CD4-positive, alpha-beta T cell (primary cell): ENCODE results near the gene LAMA2. TPM values are rescaled to one million over a fixed set of nuclear protein-coding genes. Genes with fewer than 3 reads are reported as not detected.

Experiments
- ATAC-seq: fragments of 200-7000 bp; cut with Tn5 transposase; one replicate; pipeline ENCODE4 v1.10.0; 2022; ENCODE audit warnings: mild to moderate bottlenecking; ENCODE audit not compliant: poor library complexity
- CTCF ChIA-PET: fragments of 350-600 bp; sonication (Branson Sonifier 250); formaldehyde crosslinking; loops from one replicate; lab custom pipeline; 2021; ENCODE audit warnings: antibody characterized with exemption, inconsistent platforms; lab: Charles Lee
- POLR2A ChIA-PET: fragments of 350-600 bp; sonication (Branson Sonifier 250); formaldehyde crosslinking; loops from one replicate; lab custom pipeline; 2021; ENCODE audit warnings: antibody characterized with exemption, inconsistent platforms; lab: Charles Lee
- DNase-seq, 14 experiments: peaks; one replicate each; pipeline ENCODE4 v3.0.0-alpha.2; 2013 to 2020; ENCODE audit warnings: mixed read lengths in 2 of 14
- H3K27ac ChIP-seq, 2 donors: one replicate each; pipeline versions ENCODE4 v1.5.1 to v1.7.0; 2013; ENCODE audit warnings: low read length in 2 of 2, low read depth in 1 of 2, mild to moderate bottlenecking in 1 of 2
- H3K27me3 ChIP-seq, 2 experiments: 1 replicate in 1 of 2; 2 replicates in 1 of 2; pipeline versions ENCODE4 v1.6.1 to v1.7.0; 2013; ENCODE audit warnings: low read length in 2 of 2, control low read depth in 1 of 2, mild to moderate bottlenecking in 1 of 2, moderate library complexity in 1 of 2; ENCODE audit not compliant: insufficient read depth in 2 of 2, control insufficient read depth in 1 of 2
- H3K36me3 ChIP-seq: one replicate; pipeline ENCODE4 v1.6.1; 2013; ENCODE audit warnings: low read length, control low read depth; ENCODE audit not compliant: insufficient read depth
- H3K4me1 ChIP-seq: one replicate; pipeline ENCODE4 v1.6.1; 2013; ENCODE audit warnings: low read length, control low read depth; ENCODE audit not compliant: insufficient read depth
- H3K4me3 ChIP-seq: one replicate; pipeline ENCODE4 v1.5.1; 2013; ENCODE audit warnings: mild to moderate bottlenecking, low read length, moderate library complexity
- H3K9me3 ChIP-seq, 2 experiments: 1 replicate in 1 of 2; 2 replicates in 1 of 2; pipeline versions ENCODE4 v1.6.1 to v1.7.0; 2013; ENCODE audit warnings: low read length in 2 of 2, mild to moderate bottlenecking in 2 of 2, control low read depth in 1 of 2, moderate library complexity in 1 of 2; ENCODE audit not compliant: control insufficient read depth in 1 of 2, insufficient read depth in 1 of 2
- H3K27ac Mint-ChIP-seq: one replicate; pipeline ENCODE4 v1.8.0; 2020; ENCODE audit warnings: mixed read lengths
- H3K27me3 Mint-ChIP-seq: one replicate; pipeline ENCODE4 v1.8.0; 2021; ENCODE audit warnings: mixed read lengths
- H3K36me3 Mint-ChIP-seq: one replicate; pipeline ENCODE4 v1.8.0; 2021; ENCODE audit warnings: low read depth, mixed read lengths
- H3K4me1 Mint-ChIP-seq: one replicate; pipeline ENCODE4 v1.8.0; 2021; ENCODE audit warnings: low read depth, mixed read lengths
- H3K4me3 Mint-ChIP-seq: one replicate; pipeline ENCODE4 v1.8.0; 2020; ENCODE audit warnings: mild to moderate bottlenecking, mixed read lengths
- H3K9me3 Mint-ChIP-seq: one replicate; pipeline ENCODE4 v1.8.0; 2020; ENCODE audit warnings: mixed read lengths
- intact Hi-C, 2 experiments: fragments of 100-400 bp; cut with DNase I in 1 of 2; cut with micrococcal nuclease in 1 of 2; formaldehyde crosslinking; loops; one replicate each; pipeline versions ENCODE4 v1.15.1 to v1.9.0; 2023 to 2025; cut with DNase I, micrococcal nuclease
- total RNA-seq, 174 experiments: library from RNA in 2 of 174; stranded (reverse) in 2 of 174; gene quantifications; one replicate each; pipeline ENCODE4 v1.2.3 and lab custom pipeline; 2021 to 2026
- TF ChIP-seq, protein P1 (sequence below): fragments of 200-600 bp; IDR thresholded peaks from one replicate; pipeline ENCODE4 v1.8.0; 2022; ENCODE audit warnings: antibody characterized with exemption, mild to moderate bottlenecking

Gene LAMA2
- total RNA-seq, 2 experiments from 2014 or later: 0.05 to 0.06 TPM

DNA sequence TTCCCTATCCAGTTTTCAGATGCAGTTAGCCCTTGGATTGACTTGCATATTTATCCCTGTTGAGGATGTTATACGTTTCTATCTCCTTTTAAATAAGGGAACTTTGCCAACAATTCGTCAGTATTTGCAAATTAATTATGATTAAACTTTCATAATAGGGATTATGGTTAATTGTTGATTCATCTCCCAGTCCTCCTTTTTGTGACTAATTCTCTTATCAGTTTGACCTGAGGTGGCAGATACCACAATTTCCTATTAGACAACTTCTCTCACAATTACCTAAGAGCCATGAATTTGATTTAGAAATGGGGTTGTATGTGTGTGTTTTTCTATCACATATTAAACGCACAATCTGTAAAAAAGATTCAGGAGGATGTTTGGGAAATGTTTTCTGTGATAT, 172.9 kb downstream of the LAMA2 start:
- Histone ChIP-seq H3K9me3 (no peaks in the 10 kb centered on the region), H3K36me3 (no peaks in the 10 kb centered on the region), H3K4me1 (no peaks in the 10 kb centered on the region), H3K27me3 (no peaks in the 10 kb centered on the region), H3K27ac (no peak overlapping the region), H3K4me3 (no peak overlapping the region)
- ATAC-seq (no peak), DNase-seq (no peak)
- Mint-ChIP-seq H3K27me3 (peaks cover 5% of the 10 kb centered on the region), H3K9me3 (no peaks in the 10 kb centered on the region), H3K36me3 (no peaks in the 10 kb centered on the region), H3K27ac (no peak overlapping the region), H3K4me1 (no peaks in the 10 kb centered on the region), H3K4me3 (no peak overlapping the region)
- POLR2A ChIA-PET: no interaction called here
- CTCF ChIA-PET: no interaction called here
- TF ChIP-seq, protein P1, sequence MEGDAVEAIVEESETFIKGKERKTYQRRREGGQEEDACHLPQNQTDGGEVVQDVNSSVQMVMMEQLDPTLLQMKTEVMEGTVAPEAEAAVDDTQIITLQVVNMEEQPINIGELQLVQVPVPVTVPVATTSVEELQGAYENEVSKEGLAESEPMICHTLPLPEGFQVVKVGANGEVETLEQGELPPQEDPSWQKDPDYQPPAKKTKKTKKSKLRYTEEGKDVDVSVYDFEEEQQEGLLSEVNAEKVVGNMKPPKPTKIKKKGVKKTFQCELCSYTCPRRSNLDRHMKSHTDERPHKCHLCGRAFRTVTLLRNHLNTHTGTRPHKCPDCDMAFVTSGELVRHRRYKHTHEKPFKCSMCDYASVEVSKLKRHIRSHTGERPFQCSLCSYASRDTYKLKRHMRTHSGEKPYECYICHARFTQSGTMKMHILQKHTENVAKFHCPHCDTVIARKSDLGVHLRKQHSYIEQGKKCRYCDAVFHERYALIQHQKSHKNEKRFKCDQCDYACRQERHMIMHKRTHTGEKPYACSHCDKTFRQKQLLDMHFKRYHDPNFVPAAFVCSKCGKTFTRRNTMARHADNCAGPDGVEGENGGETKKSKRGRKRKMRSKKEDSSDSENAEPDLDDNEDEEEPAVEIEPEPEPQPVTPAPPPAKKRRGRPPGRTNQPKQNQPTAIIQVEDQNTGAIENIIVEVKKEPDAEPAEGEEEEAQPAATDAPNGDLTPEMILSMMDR: no peak
- intact Hi-C loops: no loop called here

DNA sequence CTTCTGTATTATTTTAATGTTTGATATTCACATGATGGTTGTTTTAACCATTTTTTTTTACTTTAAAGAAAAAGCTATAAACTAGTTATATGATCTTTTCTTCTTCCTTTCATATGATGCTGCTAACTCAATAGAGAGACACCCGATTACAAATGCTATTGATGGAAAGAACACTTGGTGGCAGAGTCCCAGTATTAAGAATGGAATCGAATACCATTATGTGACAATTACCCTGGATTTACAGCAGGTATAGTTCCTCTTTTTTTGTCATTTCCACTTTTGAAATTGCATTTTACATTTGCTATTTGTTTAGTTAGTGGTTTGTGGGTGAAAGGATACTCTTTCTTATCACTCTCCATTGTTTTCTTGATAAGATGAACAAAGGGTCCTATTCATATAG, 176.7 kb downstream of the LAMA2 start:
- Histone ChIP-seq H3K27ac (no peak overlapping the region), H3K36me3 (no peaks in the 10 kb centered on the region), H3K27me3 (no peaks in the 10 kb centered on the region), H3K4me1 (no peaks in the 10 kb centered on the region), H3K9me3 (no peaks in the 10 kb centered on the region), H3K4me3 (no peak overlapping the region)
- intact Hi-C loops: no loop called here
- Mint-ChIP-seq H3K27me3 (no peaks in the 10 kb centered on the region), H3K9me3 (peaks cover 2% of the 10 kb centered on the region), H3K36me3 (no peaks in the 10 kb centered on the region), H3K4me1 (no peaks in the 10 kb centered on the region), H3K27ac (no peak overlapping the region), H3K4me3 (no peak overlapping the region)
- DNase-seq (no peak), ATAC-seq (no peak)
- POLR2A ChIA-PET: no interaction called here
- TF ChIP-seq, protein P1: no peak
- CTCF ChIA-PET: no interaction called here

DNA sequence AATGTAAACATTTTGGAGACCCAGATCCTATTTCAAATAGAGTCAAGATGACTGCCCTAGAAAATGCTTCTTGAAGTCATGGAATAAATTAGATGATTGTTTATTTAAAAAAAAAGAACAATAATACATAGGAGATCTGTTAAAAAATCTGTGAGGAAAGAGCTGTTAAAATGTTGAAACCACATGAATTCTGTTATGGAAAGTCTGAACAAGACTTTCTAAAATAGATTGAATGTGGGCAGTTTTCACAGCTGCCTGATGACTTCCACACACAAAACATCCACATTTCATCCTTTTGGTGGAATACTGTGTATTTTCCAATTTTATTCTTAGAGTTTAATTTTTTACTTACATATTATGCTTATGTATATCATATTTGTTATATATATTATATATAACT, 186.1 kb downstream of the LAMA2 start:
- ChIA-PET POLR2A (no interaction called here), CTCF (no interaction called here)
- Mint-ChIP-seq H3K36me3 (no peaks in the 10 kb centered on the region), H3K9me3 (peaks cover 2% of the 10 kb centered on the region), H3K4me3 (no peak overlapping the region), H3K27me3 (peaks cover under 1% of the 10 kb centered on the region), H3K27ac (no peak overlapping the region), H3K4me1 (no peaks in the 10 kb centered on the region)
- no peaks in the 10 kb centered on the region for H3K36me3 ChIP-seq
- TF ChIP-seq, protein P1: no peak
- DNase-seq: no peak
- intact Hi-C loops: no loop called here
- no peak overlapping the region for H3K4me3 ChIP-seq
- no peaks in the 10 kb centered on the region for H3K4me1 ChIP-seq
- H3K27me3 ChIP-seq: no peaks in the 10 kb centered on the region
- no peak overlapping the region for H3K27ac ChIP-seq
- no peaks in the 10 kb centered on the region for H3K9me3 ChIP-seq
- ATAC-seq: no peak
